ENCODE measurements around the gene MAST2.

The MAST2 gene

GRCh38 chr1:45995298-45995697 lies 191.9 kb downstream of the MAST2 start:
- DNase-seq, result no peak

- no peak for DNase-seq
Measured at GRCh38 chr1:45998020-45998617, 194.7 kb downstream of the MAST2 start.

- DNase-seq, result no peak
Measured at GRCh38 chr1:45999507-45999906, 196.1 kb downstream of the MAST2 start.

GRCh38 chr1:46001081-46001785 lies 197.8 kb downstream of the MAST2 start:
- DNase-seq, result no peak

- DNase-seq, result no peak
Measured at GRCh38 chr1:46002551-46003150, 199.2 kb downstream of the MAST2 start.

GRCh38 chr1:46003315-46003714 lies 199.9 kb downstream of the MAST2 start:
- DNase-seq, result no peak

- no peak for DNase-seq
Measured at GRCh38 chr1:46004492-46004891, 201.1 kb downstream of the MAST2 start.

GRCh38 chr1:46005594-46005993 lies 202.2 kb downstream of the MAST2 start:
- no peak for DNase-seq

GRCh38 chr1:46008585-46008984 lies 205.2 kb downstream of the MAST2 start:
- DNase-seq, result no peak

GRCh38 chr1:46010611-46011010 lies 207.2 kb downstream of the MAST2 start:
- no peak for DNase-seq

- DNase-seq, result no peak
Measured at GRCh38 chr1:46011121-46011695, 207.8 kb downstream of the MAST2 start.

GRCh38 chr1:46012236-46012635 lies 208.8 kb downstream of the MAST2 start:
- no peak for DNase-seq

- DNase-seq, result no peak
Measured at GRCh38 chr1:46013581-46013980, 210.2 kb downstream of the MAST2 start.

GRCh38 chr1:46017876-46018503 lies 214.6 kb downstream of the MAST2 start:
- DNase-seq, result no peak

- no peak for DNase-seq
Measured at GRCh38 chr1:46019348-46019747, 215.9 kb downstream of the MAST2 start.

GRCh38 chr1:46020010-46020409 lies 216.6 kb downstream of the MAST2 start:
- DNase-seq, result no peak

- DNase-seq, result no peak
Measured at GRCh38 chr1:46021046-46021996, 217.9 kb downstream of the MAST2 start.

GRCh38 chr1:46026531-46026930 lies 223.1 kb downstream of the MAST2 start:
- DNase-seq, result no peak

GRCh38 chr1:46027788-46028573 lies 224.6 kb downstream of the MAST2 start:
- DNase-seq, result no peak

- no peak for DNase-seq
Measured at GRCh38 chr1:46030074-46030870, 226.9 kb downstream of the MAST2 start.
